Measurements from ENCODE around the gene PPP2R2D.
A peak's percentile ranks its signal among the peaks of the same experiment; 100 is the strongest.
"Not testable (repeated sequence)": the region's sequence is repeated elsewhere in the genome, so short reads cannot be mapped to it uniquely, and the experiment has no call there.

PPP2R2D gene

DNA sequence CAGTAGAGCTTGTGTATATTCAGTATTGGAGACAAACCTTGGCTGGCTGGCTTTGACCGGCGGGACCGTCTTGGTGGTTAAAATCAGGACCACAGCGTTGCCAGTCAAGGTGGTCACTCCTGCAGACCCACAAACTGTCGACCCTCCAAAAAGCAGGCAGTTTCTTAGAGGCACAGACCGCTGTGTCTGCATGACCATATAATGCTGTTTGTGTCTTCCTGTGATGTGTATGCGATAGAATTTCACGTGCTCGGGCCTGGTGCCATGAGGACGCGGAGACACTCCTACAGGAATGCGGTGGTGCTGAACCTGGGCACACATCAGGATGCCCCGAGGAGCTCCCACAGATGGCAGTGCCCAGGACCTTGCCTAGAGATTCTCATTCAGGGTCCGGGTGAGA is 46.1 kb downstream of the PPP2R2D start:
- DNase-seq: no peak

- no peak for DNase-seq
Observed at GRCh38 chr10:131947631-131948347, 47.0 kb downstream of the PPP2R2D start.

DNA sequence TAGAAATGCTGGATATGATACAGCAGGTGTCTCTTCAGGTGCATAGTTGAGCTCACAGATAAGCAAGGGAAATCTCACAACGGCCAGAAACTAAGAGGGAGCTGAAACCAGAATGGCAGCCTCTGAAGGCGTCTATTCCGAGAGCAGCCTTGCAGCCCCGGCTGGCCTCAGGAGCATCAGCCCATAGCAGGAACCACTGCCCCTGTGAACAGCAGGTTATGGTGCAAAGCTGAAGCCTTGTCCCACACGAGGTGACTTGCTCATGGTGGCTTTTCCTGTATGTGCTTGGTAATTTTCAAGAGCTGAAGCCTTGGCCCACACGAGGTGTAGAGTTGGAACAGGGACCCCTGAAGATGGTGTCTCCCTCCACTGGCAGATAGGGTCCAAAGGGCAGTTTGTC is 47.7 kb downstream of the PPP2R2D start:
- no peak for DNase-seq

GRCh38 chr10:131949041-131949862 is 48.4 kb downstream of the PPP2R2D start:
- DNase-seq: no peak

DNA sequence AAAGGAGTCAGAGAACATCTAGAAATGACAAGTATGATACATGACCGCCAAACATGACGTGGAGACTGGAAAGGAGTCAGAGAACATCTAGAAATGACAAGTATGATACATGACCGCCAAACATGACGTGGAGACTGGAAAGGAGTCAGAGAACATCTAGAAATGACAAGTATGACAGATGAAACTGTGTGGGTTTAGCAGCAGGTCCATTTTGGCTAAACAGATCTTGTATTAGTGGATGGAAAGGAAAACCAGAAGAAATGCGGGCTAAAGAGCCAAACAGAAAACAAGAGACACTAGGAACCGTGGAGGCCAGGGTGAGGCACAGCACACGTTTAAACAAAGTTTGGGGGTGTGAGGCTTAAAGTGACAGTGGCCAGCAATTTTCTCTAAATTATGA is 49.1 kb downstream of the PPP2R2D start:
- not testable (repeated sequence) for DNase-seq

DNA sequence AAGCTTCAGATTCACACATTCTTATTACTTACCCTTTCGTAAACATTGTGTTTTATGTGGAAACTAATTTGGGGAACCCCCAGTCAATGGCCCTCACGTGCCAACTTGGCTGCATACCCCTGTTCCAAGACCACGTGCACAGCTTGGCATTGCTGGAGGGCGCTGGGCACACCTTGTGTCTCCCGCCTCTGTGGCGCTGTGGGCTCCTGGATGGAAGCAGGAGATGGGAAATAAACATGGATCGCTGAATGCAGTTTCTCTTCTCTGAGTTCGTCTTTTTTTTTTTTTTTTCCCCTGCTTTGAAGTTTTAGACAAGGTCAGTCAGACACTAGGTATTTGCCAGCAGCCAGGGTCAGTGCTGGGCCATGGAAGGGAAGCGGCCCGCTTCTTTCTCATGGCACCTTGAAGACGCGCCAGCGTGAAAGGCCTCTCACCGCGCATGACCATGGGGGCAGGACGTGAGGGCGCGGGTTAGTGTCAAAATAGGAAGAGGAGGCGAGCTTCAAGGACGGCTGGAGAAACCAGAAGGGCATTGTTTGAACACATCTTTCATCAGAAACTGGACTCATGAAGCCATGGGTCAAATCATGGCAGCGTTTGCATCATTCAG is 53.7 kb downstream of the PPP2R2D start:
- DNase-seq: no peak

- DNase-seq: no peak
Observed at GRCh38 chr10:131955591-131956340, 55.0 kb downstream of the PPP2R2D start.

GRCh38 chr10:131959841-131960240 is 59.0 kb downstream of the PPP2R2D start:
- DNase-seq: no peak

GRCh38 chr10:131960631-131961046 is 59.8 kb downstream of the PPP2R2D start:
- DNase-seq: no peak

GRCh38 chr10:131961047-131961776 is 60.4 kb downstream of the PPP2R2D start:
- DNase-seq: no peak

GRCh38 chr10:131961777-131962662 is 61.2 kb downstream of the PPP2R2D start:
- DNase-seq: peak in 12 of 56 donors; percentile 20 to 60 (median 40)

GRCh38 chr10:131963350-131963749 is 62.5 kb downstream of the PPP2R2D start:
- DNase-seq: no peak

DNA sequence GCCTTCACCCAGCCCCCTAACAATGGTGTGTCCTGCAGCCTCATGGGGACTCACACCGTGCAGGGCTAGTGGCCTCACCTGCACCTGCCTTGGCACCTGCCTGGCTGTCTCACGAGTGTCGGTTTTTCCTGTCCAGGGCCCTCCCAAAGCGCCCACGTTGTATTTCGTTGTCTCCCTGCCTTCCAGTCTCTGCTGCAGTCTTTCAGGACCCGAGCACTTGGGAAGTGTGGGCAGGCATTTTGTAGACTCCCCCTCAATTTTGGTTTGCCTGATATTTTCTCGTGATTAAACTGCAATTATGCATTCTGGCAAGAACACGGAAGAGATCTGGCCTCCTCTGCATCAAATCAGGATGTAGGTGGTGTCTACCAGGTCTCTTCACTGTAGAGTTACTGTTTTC is 63.0 kb downstream of the PPP2R2D start:
- no peak for DNase-seq

GRCh38 chr10:131964298-131964697 is 63.5 kb downstream of the PPP2R2D start:
- no peak for DNase-seq

DNA sequence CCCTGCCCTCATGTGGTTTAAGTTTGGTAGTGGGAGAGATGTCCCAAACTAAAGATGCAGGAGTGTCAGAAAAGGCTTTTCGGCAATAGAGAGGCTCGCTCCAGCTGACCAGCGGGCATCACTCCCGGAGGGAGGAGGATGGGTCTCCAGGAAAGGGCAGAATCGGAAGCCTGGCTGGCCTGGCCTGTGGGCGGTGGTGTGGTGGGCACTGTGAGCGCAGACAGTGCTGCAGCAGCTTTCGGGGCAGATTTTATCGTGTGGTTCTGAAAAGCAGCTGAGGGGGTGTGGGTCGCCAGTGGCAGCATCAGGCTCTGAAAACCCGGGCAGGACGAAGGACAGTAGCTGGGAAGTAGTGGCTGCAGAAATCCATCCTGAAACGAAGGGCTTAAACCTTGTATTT is 68.1 kb downstream of the PPP2R2D start:
- DNase-seq: no peak

GRCh38 chr10:131970946-131971345 is 70.1 kb downstream of the PPP2R2D start:
- no peak for DNase-seq

GRCh38 chr10:131971591-131971990 is 70.8 kb downstream of the PPP2R2D start:
- no peak for DNase-seq

DNA sequence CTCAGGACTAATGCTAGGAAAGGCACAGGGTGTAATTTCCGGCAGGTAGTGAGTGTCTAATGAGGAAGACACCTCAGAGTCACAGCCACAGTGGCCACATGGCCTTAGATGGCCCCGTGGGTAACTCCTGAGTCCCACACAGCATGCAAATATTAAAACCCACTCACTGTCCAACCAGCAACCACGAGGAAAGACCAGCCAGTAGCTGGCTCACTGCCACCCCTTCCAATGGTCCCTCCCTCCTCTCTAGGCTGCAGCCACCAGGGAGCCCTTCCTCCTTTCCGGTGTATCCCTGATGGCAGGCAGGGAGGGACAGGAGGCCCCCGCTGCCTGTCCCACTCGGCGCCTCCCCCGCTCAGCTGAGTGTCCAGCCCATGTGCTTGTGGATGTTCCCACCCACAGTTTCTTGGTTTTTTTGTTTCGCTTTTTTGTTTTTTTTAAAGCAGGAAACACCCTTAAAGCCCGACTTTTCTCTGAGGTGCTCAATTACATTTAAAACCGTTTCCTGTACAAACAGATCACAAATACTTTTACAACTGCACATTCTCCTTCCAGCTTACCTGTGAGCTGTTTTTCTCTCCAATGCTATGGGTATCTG is 71.8 kb downstream of the PPP2R2D start:
- DNase-seq: peak in 14 of 56 donors; percentile 19 to 53 (median 42)

Data from amygdala (tissue), 56 donors.